Ovary (tissue), 3 donors: ENCODE data around the gene USP25.

Experiments used
- EP300 ChIP-seq: sonication (generic); formaldehyde crosslinking; IDR thresholded peaks from one replicate; pipeline ENCODE4 v1.6.1; 2017; ENCODE audit warnings: antibody characterized with exemption
- POLR2A ChIP-seq: fragments of 450-650 bp; IDR thresholded peaks from one replicate; pipeline ENCODE4 v1.6.1; 2017; ENCODE audit warnings: antibody characterized with exemption, mild to moderate bottlenecking, moderate library complexity
- TF ChIP-seq, protein P1 (sequence below), 3 donors: fragments of 450-650 bp in 2 of 3; fragments of 200-600 bp in 1 of 3; IDR thresholded peaks; one replicate each; pipeline versions ENCODE4 v1.5.1 to v1.8.0; 2016 to 2022; ENCODE audit warnings: antibody characterized with exemption in 3 of 3, mild to moderate bottlenecking in 1 of 3
- donor health status: DM: no; HTN: no; CAD: no.

DNA sequence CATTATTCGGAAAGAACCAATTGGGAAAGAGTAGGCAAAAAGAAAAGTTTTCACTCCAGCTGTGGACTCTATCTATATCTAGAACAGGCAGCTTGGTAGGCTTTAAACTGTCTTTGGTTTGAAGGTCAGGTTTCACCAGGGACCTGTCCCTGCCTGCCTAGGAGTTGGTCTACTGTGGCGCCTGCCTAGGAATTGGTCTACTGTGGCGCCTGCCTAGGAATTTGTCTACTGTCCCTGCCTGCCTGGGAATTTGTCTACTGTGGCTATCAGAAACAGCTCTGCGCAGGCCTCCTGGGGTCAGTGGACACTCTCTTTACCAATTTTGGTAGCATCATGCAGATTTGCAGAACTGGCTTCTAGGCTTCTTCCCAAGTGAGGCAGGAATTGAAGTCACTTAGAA lies 13.8 kb downstream of the USP25 start:
- TF ChIP-seq, protein P1, sequence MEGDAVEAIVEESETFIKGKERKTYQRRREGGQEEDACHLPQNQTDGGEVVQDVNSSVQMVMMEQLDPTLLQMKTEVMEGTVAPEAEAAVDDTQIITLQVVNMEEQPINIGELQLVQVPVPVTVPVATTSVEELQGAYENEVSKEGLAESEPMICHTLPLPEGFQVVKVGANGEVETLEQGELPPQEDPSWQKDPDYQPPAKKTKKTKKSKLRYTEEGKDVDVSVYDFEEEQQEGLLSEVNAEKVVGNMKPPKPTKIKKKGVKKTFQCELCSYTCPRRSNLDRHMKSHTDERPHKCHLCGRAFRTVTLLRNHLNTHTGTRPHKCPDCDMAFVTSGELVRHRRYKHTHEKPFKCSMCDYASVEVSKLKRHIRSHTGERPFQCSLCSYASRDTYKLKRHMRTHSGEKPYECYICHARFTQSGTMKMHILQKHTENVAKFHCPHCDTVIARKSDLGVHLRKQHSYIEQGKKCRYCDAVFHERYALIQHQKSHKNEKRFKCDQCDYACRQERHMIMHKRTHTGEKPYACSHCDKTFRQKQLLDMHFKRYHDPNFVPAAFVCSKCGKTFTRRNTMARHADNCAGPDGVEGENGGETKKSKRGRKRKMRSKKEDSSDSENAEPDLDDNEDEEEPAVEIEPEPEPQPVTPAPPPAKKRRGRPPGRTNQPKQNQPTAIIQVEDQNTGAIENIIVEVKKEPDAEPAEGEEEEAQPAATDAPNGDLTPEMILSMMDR (IDR thresholded peaks at IDR 0.05), result no peak
- TF ChIP-seq POLR2A (no peak), EP300 (no peak)
